ENCODE measurements around the gene TMC7.

GRCh38 chr16:18966791-18967190 lies 16.9 kb upstream of the TMC7 start:
- TF ChIP-seq CTCF (conservative IDR thresholded peaks at IDR 0.05; ENCODE audit: low read length) (no peak), EZH2phosphoT487 (IDR thresholded peaks at IDR 0.05; ENCODE audit: borderline replicate concordance) (no peak)

All from Loucy (cell line).